Measurements from ENCODE around the gene TEX48. TPM values are rescaled to one million over a fixed set of nuclear protein-coding genes. Genes with fewer than 3 reads are reported as not detected.

The TEX48 gene
- not detected in 2 replicates for total RNA-seq (2012; rRNA removed)

GRCh38 chr9:114681594-114682332 lies at the start of gene TEX48:
Gene TEX48 (minus strand): TSS chr9:114682192. CDS start chr9:114671723, 10,469 bp downstream.
- H3K27me3 ChIP-seq (ENCODE audit: control insufficient read depth, insufficient read depth, low read length): no peaks in the 10 kb centered on the region
- no peak within 1 kb of the TSS for H3K4me3 ChIP-seq (ENCODE audit: low read length)
- H3K4me1 ChIP-seq (ENCODE audit: control insufficient read depth, insufficient read depth, low read length): peaks cover 24% of the 10 kb centered on the region
- no peaks in the 10 kb centered on the region for H3K36me3 ChIP-seq (ENCODE audit: insufficient read depth, low read length)
- peaks cover 2% of the 10 kb centered on the region for H3K9me3 ChIP-seq (replicated peaks; ENCODE audit: low read length)
- no peak within 1 kb of the TSS for H3K4me2 ChIP-seq (ENCODE audit: low read length)
- no peak within 1 kb of the TSS for H3K9ac ChIP-seq (ENCODE audit: low read depth, low read length)

- Histone ChIP-seq H3K4me3 (ENCODE audit: low read length) (no peak overlapping the region), H3K4me2 (ENCODE audit: low read length) (no peak overlapping the region), H3K9me3 (replicated peaks; ENCODE audit: low read length) (no peaks in the 10 kb centered on the region), H3K4me1 (ENCODE audit: control insufficient read depth, insufficient read depth, low read length) (peaks cover 13% of the 10 kb centered on the region), H3K9ac (ENCODE audit: low read depth, low read length) (no peak overlapping the region), H3K27me3 (ENCODE audit: control insufficient read depth, insufficient read depth, low read length) (no peaks in the 10 kb centered on the region), H3K36me3 (ENCODE audit: insufficient read depth, low read length) (no peaks in the 10 kb centered on the region)
Observed at GRCh38 chr9:114731701-114732100, 49.7 kb upstream of the TEX48 start.

GRCh38 chr9:114729706-114730105 lies 47.7 kb upstream of the TEX48 start:
- no peak overlapping the region for H3K4me2 ChIP-seq (ENCODE audit: low read length)
- H3K9ac ChIP-seq (ENCODE audit: low read depth, low read length): no peak overlapping the region
- H3K36me3 ChIP-seq (ENCODE audit: insufficient read depth, low read length): no peaks in the 10 kb centered on the region
- no peak overlapping the region for H3K4me3 ChIP-seq (ENCODE audit: low read length)
- H3K4me1 ChIP-seq (ENCODE audit: control insufficient read depth, insufficient read depth, low read length): peaks cover 7% of the 10 kb centered on the region
- no peaks in the 10 kb centered on the region for H3K9me3 ChIP-seq (replicated peaks; ENCODE audit: low read length)
- H3K27me3 ChIP-seq (ENCODE audit: control insufficient read depth, insufficient read depth, low read length): no peaks in the 10 kb centered on the region

GRCh38 chr9:114725930-114726329 lies 43.9 kb upstream of the TEX48 start:
- H3K9me3 ChIP-seq (replicated peaks; ENCODE audit: low read length): no peaks in the 10 kb centered on the region
- no peak overlapping the region for H3K9ac ChIP-seq (ENCODE audit: low read depth, low read length)
- peaks cover 10% of the 10 kb centered on the region for H3K4me1 ChIP-seq (ENCODE audit: control insufficient read depth, insufficient read depth, low read length)
- no peak overlapping the region for H3K4me2 ChIP-seq (ENCODE audit: low read length)
- peaks cover 10% of the 10 kb centered on the region for H3K27me3 ChIP-seq (ENCODE audit: control insufficient read depth, insufficient read depth, low read length)
- H3K36me3 ChIP-seq (ENCODE audit: insufficient read depth, low read length): no peaks in the 10 kb centered on the region
- no peak overlapping the region for H3K4me3 ChIP-seq (ENCODE audit: low read length)

GRCh38 chr9:114724744-114725143 lies 42.8 kb upstream of the TEX48 start:
- Histone ChIP-seq H3K4me2 (ENCODE audit: low read length) (no peak overlapping the region), H3K9me3 (replicated peaks; ENCODE audit: low read length) (no peaks in the 10 kb centered on the region), H3K9ac (ENCODE audit: low read depth, low read length) (no peak overlapping the region), H3K4me1 (ENCODE audit: control insufficient read depth, insufficient read depth, low read length) (peaks cover 10% of the 10 kb centered on the region), H3K4me3 (ENCODE audit: low read length) (no peak overlapping the region), H3K36me3 (ENCODE audit: insufficient read depth, low read length) (no peaks in the 10 kb centered on the region), H3K27me3 (ENCODE audit: control insufficient read depth, insufficient read depth, low read length) (peaks cover 19% of the 10 kb centered on the region)

GRCh38 chr9:114723931-114724330 lies 41.9 kb upstream of the TEX48 start:
- peaks cover 10% of the 10 kb centered on the region for H3K4me1 ChIP-seq (ENCODE audit: control insufficient read depth, insufficient read depth, low read length)

GRCh38 chr9:114722937-114723620 lies 41.1 kb upstream of the TEX48 start:
- Histone ChIP-seq H3K27me3 (ENCODE audit: control insufficient read depth, insufficient read depth, low read length) (peaks cover 29% of the 10 kb centered on the region), H3K4me2 (ENCODE audit: low read length) (no peak overlapping the region), H3K9me3 (replicated peaks; ENCODE audit: low read length) (no peaks in the 10 kb centered on the region), H3K4me1 (ENCODE audit: control insufficient read depth, insufficient read depth, low read length) (peaks cover 10% of the 10 kb centered on the region), H3K4me3 (ENCODE audit: low read length) (no peak overlapping the region), H3K9ac (ENCODE audit: low read depth, low read length) (no peak overlapping the region), H3K36me3 (ENCODE audit: insufficient read depth, low read length) (no peaks in the 10 kb centered on the region)

More at GRCh38 chr9:114723931-114724330, 41.9 kb upstream of the TEX48 start:
- Histone ChIP-seq H3K9ac (ENCODE audit: low read depth, low read length) (no peak overlapping the region), H3K27me3 (ENCODE audit: control insufficient read depth, insufficient read depth, low read length) (peaks cover 22% of the 10 kb centered on the region), H3K36me3 (ENCODE audit: insufficient read depth, low read length) (no peaks in the 10 kb centered on the region), H3K9me3 (replicated peaks; ENCODE audit: low read length) (no peaks in the 10 kb centered on the region), H3K4me3 (ENCODE audit: low read length) (no peak overlapping the region), H3K4me2 (ENCODE audit: low read length) (no peak overlapping the region)

GRCh38 chr9:114722081-114722621 lies 40.2 kb upstream of the TEX48 start:
- H3K27me3 ChIP-seq (ENCODE audit: control insufficient read depth, insufficient read depth, low read length): peaks cover 38% of the 10 kb centered on the region
- H3K36me3 ChIP-seq (ENCODE audit: insufficient read depth, low read length): no peaks in the 10 kb centered on the region
- H3K4me1 ChIP-seq (ENCODE audit: control insufficient read depth, insufficient read depth, low read length): peaks cover 10% of the 10 kb centered on the region
- no peak overlapping the region for H3K9ac ChIP-seq (ENCODE audit: low read depth, low read length)
- peaks cover 5% of the 10 kb centered on the region for H3K9me3 ChIP-seq (replicated peaks; ENCODE audit: low read length)
- H3K4me2 ChIP-seq (ENCODE audit: low read length): no peak overlapping the region
- H3K4me3 ChIP-seq (ENCODE audit: low read length): no peak overlapping the region

GRCh38 chr9:114721491-114722079 lies 39.6 kb upstream of the TEX48 start:
- Histone ChIP-seq H3K4me1 (ENCODE audit: control insufficient read depth, insufficient read depth, low read length) (peaks cover 10% of the 10 kb centered on the region), H3K9me3 (replicated peaks; ENCODE audit: low read length) (peaks cover 7% of the 10 kb centered on the region), H3K4me3 (ENCODE audit: low read length) (no peak overlapping the region), H3K9ac (ENCODE audit: low read depth, low read length) (no peak overlapping the region), H3K4me2 (ENCODE audit: low read length) (no peak overlapping the region), H3K27me3 (ENCODE audit: control insufficient read depth, insufficient read depth, low read length) (peaks cover 39% of the 10 kb centered on the region), H3K36me3 (ENCODE audit: insufficient read depth, low read length) (no peaks in the 10 kb centered on the region)

- Histone ChIP-seq H3K4me1 (ENCODE audit: control insufficient read depth, insufficient read depth, low read length) (peaks cover 10% of the 10 kb centered on the region), H3K4me3 (ENCODE audit: low read length) (no peak overlapping the region), H3K9me3 (replicated peaks; ENCODE audit: low read length) (peaks cover 8% of the 10 kb centered on the region), H3K9ac (ENCODE audit: low read depth, low read length) (no peak overlapping the region), H3K36me3 (ENCODE audit: insufficient read depth, low read length) (no peaks in the 10 kb centered on the region), H3K4me2 (ENCODE audit: low read length) (no peak overlapping the region), H3K27me3 (ENCODE audit: control insufficient read depth, insufficient read depth, low read length) (peaks cover 44% of the 10 kb centered on the region)
Observed at GRCh38 chr9:114720086-114720676, 38.2 kb upstream of the TEX48 start.

GRCh38 chr9:114719290-114719689 lies 37.3 kb upstream of the TEX48 start:
- Histone ChIP-seq H3K4me2 (ENCODE audit: low read length) (no peak overlapping the region), H3K9ac (ENCODE audit: low read depth, low read length) (no peak overlapping the region), H3K4me1 (ENCODE audit: control insufficient read depth, insufficient read depth, low read length) (peaks cover 10% of the 10 kb centered on the region), H3K4me3 (ENCODE audit: low read length) (no peak overlapping the region), H3K36me3 (ENCODE audit: insufficient read depth, low read length) (no peaks in the 10 kb centered on the region), H3K9me3 (replicated peaks; ENCODE audit: low read length) (peaks cover 8% of the 10 kb centered on the region), H3K27me3 (ENCODE audit: control insufficient read depth, insufficient read depth, low read length) (peaks cover 44% of the 10 kb centered on the region)

All from skeletal muscle satellite cell (primary cell).